Panc1 (cell line): ENCODE results near the gene SLC39A10.

Experiments used
- CTCF ChIP-seq: fragments of 450-650 bp; IDR thresholded peaks from 2 replicates; pipeline ENCODE4 v1.5.1; 2017; ENCODE audit warnings: mild to moderate bottlenecking
- POLR2AphosphoS5 ChIP-seq: IDR thresholded peaks from 2 replicates; pipeline ENCODE4 v1.6.1; 2012; ENCODE audit warnings: mild to moderate bottlenecking, low read depth, low read length, moderate library complexity

GRCh38 chr2:195663007-195663406 is 6.0 kb downstream of the SLC39A10 start:
- TF ChIP-seq POLR2AphosphoS5 (no peak), CTCF (no peak)
